ENCODE data around the gene SP3. TPM values are rescaled to one million over a fixed set of nuclear protein-coding genes. Genes with fewer than 3 reads are reported as not detected.

The SP3 gene
- total RNA-seq, 1 donor from 2014 or later, result 52.6 TPM

DNA sequence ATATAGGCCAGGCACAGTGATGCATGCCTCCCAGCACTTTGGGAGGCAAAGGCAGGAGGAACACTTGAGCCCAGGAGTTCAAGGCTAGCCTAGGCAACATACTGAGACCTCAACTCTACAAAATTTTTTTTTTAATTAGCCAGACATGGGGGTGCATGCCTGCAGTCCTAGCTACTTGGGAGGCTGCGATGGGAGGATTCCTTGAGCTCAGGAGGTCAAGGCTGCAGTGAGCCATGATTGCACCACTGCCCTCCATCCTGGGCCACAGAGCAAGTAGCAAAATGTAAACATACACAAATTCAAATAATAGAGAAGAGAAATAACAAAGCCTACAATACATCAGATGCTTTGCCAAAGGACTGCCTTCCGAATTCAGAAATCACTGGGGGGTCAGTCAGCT is 7.0 kb upstream of the SP3 start:
- Histone ChIP-seq H3K36me3 (ENCODE audit: control insufficient read depth, insufficient read depth, low read length) (no peaks in the 10 kb centered on the region), H3K4me3 (ENCODE audit: low read depth, low read length) (no peak overlapping the region), H3K27me3 (ENCODE audit: control insufficient read depth, insufficient read depth, low read length) (no peaks in the 10 kb centered on the region)
- TF ChIP-seq, protein P1, sequence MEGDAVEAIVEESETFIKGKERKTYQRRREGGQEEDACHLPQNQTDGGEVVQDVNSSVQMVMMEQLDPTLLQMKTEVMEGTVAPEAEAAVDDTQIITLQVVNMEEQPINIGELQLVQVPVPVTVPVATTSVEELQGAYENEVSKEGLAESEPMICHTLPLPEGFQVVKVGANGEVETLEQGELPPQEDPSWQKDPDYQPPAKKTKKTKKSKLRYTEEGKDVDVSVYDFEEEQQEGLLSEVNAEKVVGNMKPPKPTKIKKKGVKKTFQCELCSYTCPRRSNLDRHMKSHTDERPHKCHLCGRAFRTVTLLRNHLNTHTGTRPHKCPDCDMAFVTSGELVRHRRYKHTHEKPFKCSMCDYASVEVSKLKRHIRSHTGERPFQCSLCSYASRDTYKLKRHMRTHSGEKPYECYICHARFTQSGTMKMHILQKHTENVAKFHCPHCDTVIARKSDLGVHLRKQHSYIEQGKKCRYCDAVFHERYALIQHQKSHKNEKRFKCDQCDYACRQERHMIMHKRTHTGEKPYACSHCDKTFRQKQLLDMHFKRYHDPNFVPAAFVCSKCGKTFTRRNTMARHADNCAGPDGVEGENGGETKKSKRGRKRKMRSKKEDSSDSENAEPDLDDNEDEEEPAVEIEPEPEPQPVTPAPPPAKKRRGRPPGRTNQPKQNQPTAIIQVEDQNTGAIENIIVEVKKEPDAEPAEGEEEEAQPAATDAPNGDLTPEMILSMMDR (IDR thresholded peaks at IDR 0.05; ENCODE audit: insufficient read depth, low read length, poor library complexity, severe bottlenecking), result no peak
- no peak for DNase-seq (ENCODE audit: low read depth)

DNA sequence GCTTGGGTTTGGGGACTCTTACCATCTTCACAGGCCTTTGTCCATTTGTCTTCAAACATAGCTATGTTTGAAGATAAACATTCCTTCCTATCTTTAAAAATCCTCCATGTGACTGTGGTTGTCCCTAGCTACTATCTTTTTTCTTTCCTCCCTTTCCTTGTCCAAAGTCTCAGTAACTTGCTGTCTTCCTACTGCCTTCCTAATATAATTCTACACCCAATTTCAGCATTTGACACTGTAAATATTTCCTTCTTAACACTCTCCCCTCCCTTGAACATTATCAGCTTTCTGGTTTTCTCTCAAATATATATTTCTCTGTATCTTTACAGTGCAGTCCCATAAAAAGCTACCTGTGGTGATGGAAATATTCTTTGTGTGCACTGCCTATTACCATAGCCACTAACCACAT is 5.3 kb upstream of the SP3 start:
- no peak overlapping the region for H3K4me3 ChIP-seq (ENCODE audit: low read depth, low read length)
- H3K36me3 ChIP-seq (ENCODE audit: control insufficient read depth, insufficient read depth, low read length), result no peaks in the 10 kb centered on the region
- H3K27me3 ChIP-seq (ENCODE audit: control insufficient read depth, insufficient read depth, low read length), result no peaks in the 10 kb centered on the region
- DNase-seq (ENCODE audit: low read depth), result no peak
- TF ChIP-seq, protein P1 (IDR thresholded peaks at IDR 0.05; ENCODE audit: insufficient read depth, low read length, poor library complexity, severe bottlenecking), result no peak

DNA sequence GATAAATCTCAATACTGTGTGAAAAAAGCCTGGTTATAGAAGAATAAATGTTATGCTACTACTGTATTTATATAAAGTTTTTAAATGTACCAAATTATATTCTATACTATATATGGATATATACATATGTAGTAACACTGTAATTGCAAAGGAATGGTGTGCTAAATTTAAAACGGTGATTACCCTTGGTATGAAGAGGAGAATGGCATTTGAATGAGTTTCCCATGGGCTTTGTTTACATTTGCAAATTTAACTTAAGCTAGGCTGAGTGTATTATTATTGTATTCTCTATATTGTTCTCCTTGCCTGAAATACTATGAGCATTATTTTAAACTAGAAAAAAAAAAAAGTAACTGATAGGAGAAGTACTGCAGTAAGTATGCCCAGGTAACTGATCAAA is 4.7 kb upstream of the SP3 start:
- DNase-seq (ENCODE audit: low read depth), result no peak
- H3K36me3 ChIP-seq (ENCODE audit: control insufficient read depth, insufficient read depth, low read length), result no peaks in the 10 kb centered on the region

DNA sequence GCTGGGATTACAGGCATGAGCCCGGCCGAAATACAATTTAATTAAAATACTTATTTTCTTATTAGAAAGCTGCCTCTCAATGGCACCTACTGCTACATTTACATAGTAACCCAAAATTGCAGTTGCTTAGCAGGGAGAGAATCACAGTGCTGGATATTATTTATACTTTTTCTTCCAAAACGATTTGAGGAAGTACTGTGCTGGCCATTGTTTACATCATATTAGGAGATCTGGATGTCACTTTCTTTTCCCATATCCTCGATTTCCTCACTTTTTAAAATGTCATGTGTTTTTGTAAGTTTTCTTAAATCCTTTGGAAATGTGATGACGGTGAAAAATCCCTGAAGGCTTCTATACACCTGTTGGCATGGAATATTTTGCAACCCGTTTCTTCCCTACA is 3.4 kb upstream of the SP3 start:
- TF ChIP-seq, protein P1 (IDR thresholded peaks at IDR 0.05; ENCODE audit: insufficient read depth, low read length, poor library complexity, severe bottlenecking), result no peak
- Histone ChIP-seq H3K4me3 (ENCODE audit: low read depth, low read length) (no peak overlapping the region), H3K36me3 (ENCODE audit: control insufficient read depth, insufficient read depth, low read length) (no peaks in the 10 kb centered on the region), H3K27me3 (ENCODE audit: control insufficient read depth, insufficient read depth, low read length) (no peaks in the 10 kb centered on the region)
- no peak for DNase-seq (ENCODE audit: low read depth)

More for the DNA sequence above, 4.7 kb upstream of the SP3 start:
- no peak overlapping the region for H3K4me3 ChIP-seq (ENCODE audit: low read depth, low read length)
- TF ChIP-seq, protein P1 (IDR thresholded peaks at IDR 0.05; ENCODE audit: insufficient read depth, low read length, poor library complexity, severe bottlenecking), result no peak
- no peaks in the 10 kb centered on the region for H3K27me3 ChIP-seq (ENCODE audit: control insufficient read depth, insufficient read depth, low read length)

DNA sequence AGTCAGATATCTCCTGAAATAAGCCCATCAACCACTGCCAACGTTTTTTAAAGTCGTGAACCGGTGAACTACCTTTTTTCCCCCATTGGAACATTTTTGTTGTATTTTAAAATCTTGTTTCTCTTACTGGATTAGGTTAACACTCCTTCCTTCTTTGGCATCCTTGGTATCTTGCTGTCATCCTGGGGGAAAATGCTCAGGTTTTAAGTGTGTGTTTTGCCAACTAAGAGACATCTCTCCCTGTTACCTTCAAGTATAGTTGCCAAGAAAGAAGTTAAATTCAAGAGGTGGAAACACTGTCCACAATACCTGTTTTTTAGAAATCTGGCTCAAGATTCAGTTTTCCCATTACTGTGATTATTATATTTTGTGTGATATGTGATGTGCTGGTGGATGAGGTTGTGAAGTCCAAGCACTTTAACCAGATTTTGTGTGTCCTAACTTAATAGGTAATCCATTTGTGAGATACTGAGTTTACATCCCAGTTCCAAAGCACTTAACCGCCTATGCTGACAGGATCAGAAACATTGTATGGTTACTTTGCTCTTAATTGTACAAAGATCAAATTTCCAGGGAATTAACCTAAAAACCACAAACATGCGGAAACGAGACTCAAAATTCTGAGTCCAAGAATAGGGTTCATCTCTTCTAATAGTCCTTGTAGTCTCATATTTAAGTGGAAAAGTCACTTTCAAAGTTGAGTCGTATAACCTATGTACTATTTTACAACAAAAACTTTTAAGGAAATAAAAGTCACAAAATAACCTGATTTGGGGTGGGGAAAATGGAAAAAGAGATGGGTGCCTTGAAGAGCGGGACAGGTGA is 1.3 kb upstream of the SP3 start:
- DNase-seq (ENCODE audit: low read depth), result no peak
- TF ChIP-seq, protein P1 (IDR thresholded peaks at IDR 0.05; ENCODE audit: insufficient read depth, low read length, poor library complexity, severe bottlenecking), result no peak
- no peaks in the 10 kb centered on the region for H3K36me3 ChIP-seq (ENCODE audit: control insufficient read depth, insufficient read depth, low read length)

More for the DNA sequence above, 1.3 kb upstream of the SP3 start:
- H3K27me3 ChIP-seq (ENCODE audit: control insufficient read depth, insufficient read depth, low read length), result no peaks in the 10 kb centered on the region
- H3K4me3 ChIP-seq (ENCODE audit: low read depth, low read length), result peak overlapping the region; percentile 68
